IMR-90 (cell line): ENCODE results near the gene KRTAP12-3. TPM values are rescaled to one million over a fixed set of nuclear protein-coding genes. Genes with fewer than 3 reads are reported as not detected.

Experiments
- ATAC-seq: fragments of 200-7000 bp; cut with Tn5 transposase; 2 replicates; pipeline ENCODE4 v1.9.1; 2020; ENCODE audit warnings: low read depth, mild to moderate bottlenecking, moderate library complexity
- BruUV-seq: library from RNA; stranded (reverse); fragments of 400-500 nt; replicated peaks from 2 replicates; lab custom pipeline; 2021; lab: Mats Ljungman, UMichigan
- CTCF ChIA-PET: fragments of 300-600 bp; formaldehyde crosslinking; extraction: SDS; loops from one replicate; lab custom pipeline; 2021; ENCODE audit warnings: antibody characterized with exemption; lab: Yijun Ruan, JAX
- POLR2A ChIA-PET: fragments of 300-600 bp; sonication (Branson Sonifier 250); formaldehyde crosslinking; loops from one replicate; lab custom pipeline; 2022; ENCODE audit warnings: antibody characterized with exemption; ENCODE audit not compliant: unreplicated experiment; lab: Charles Lee
- DNase-seq: peaks from one replicate; pipeline ENCODE4 v3.0.0; 2013
- H2AFZ ChIP-seq: replicated peaks from 2 replicates; pipeline ENCODE3; 2013; ENCODE audit warnings: low read length, mild to moderate bottlenecking; ENCODE audit not compliant: poor library complexity
- H2AK5ac ChIP-seq: 2 replicates; pipeline ENCODE4 v1.6.1; 2013; ENCODE audit warnings: low read depth, low read length, inconsistent platforms
- H2AK9ac ChIP-seq: replicated peaks from 2 replicates; pipeline ENCODE3; 2013; ENCODE audit warnings: mild to moderate bottlenecking, low read depth, low read length, moderate library complexity; ENCODE audit not compliant: poor library complexity
- H2BK120ac ChIP-seq: 2 replicates; pipeline ENCODE4 v1.6.1; 2013; ENCODE audit warnings: low read depth, low read length, inconsistent platforms
- H2BK15ac ChIP-seq: 3 replicates; pipeline ENCODE4 v1.6.1; 2013; ENCODE audit warnings: low read depth, low read length, inconsistent platforms
- H2BK20ac ChIP-seq: 2 replicates; pipeline ENCODE4 v1.6.1; 2013; ENCODE audit warnings: low read depth, mild to moderate bottlenecking, inconsistent platforms, low read length, moderate library complexity
- H2BK5ac ChIP-seq: 2 replicates; pipeline ENCODE4 v1.6.1; 2013; ENCODE audit warnings: mild to moderate bottlenecking, low read depth, low read length, inconsistent platforms; ENCODE audit not compliant: poor library complexity, severe bottlenecking
- H3K14ac ChIP-seq: replicated peaks from 2 replicates; pipeline ENCODE4 v1.6.1; 2013; ENCODE audit warnings: low read depth, low read length, inconsistent platforms
- H3K18ac ChIP-seq: 2 replicates; pipeline ENCODE4 v1.6.1; 2013; ENCODE audit warnings: low read depth, low read length, control low read depth
- H3K23ac ChIP-seq: 2 replicates; pipeline ENCODE4 v1.6.1; 2013; ENCODE audit warnings: low read depth, low read length, inconsistent platforms
- H3K27ac ChIP-seq: 2 replicates; pipeline ENCODE4 v1.5.1; 2013; ENCODE audit warnings: mild to moderate bottlenecking, control low read depth, low read length; ENCODE audit not compliant: insufficient read depth
- H3K27me3 ChIP-seq: 2 replicates; pipeline ENCODE4 v1.6.1; 2013; ENCODE audit warnings: low read length; ENCODE audit not compliant: control insufficient read depth, insufficient read depth
- H3K36me3 ChIP-seq: 2 replicates; pipeline ENCODE4 v1.6.1; 2013; ENCODE audit warnings: low read length, mixed read lengths; ENCODE audit not compliant: control insufficient read depth, insufficient read depth
- H3K4ac ChIP-seq: 2 replicates; pipeline ENCODE4 v1.6.1; 2013; ENCODE audit warnings: low read depth, low read length, inconsistent platforms
- H3K4me1 ChIP-seq: 2 replicates; pipeline ENCODE4 v1.6.1; 2013; ENCODE audit warnings: low read length, mixed read lengths; ENCODE audit not compliant: control insufficient read depth, insufficient read depth
- H3K4me2 ChIP-seq: 2 replicates; pipeline ENCODE4 v1.6.1; 2013; ENCODE audit warnings: low read depth, mild to moderate bottlenecking, control low read depth, low read length, moderate library complexity
- H3K4me3 ChIP-seq: 2 replicates; pipeline ENCODE4 v1.5.1; 2013; ENCODE audit warnings: low read depth, mild to moderate bottlenecking, control low read depth, low read length, moderate library complexity; ENCODE audit not compliant: insufficient read depth
- H3K56ac ChIP-seq: 2 replicates; pipeline ENCODE4 v1.6.1; 2013; ENCODE audit warnings: low read length, inconsistent platforms; ENCODE audit not compliant: insufficient read depth; ENCODE audit errors: extremely low read depth
- H3K79me1 ChIP-seq, 2 experiments: 2 replicates each; pipeline ENCODE4 v1.6.1; 2013; ENCODE audit warnings: low read length in 2 of 2, inconsistent platforms in 1 of 2, low read depth in 1 of 2
- H3K9ac ChIP-seq: 2 replicates; pipeline ENCODE4 v1.6.1; 2013; ENCODE audit warnings: low read depth, low read length, control low read depth
- H3K9me1 ChIP-seq: 2 replicates; pipeline ENCODE4 v1.6.1; 2013; ENCODE audit warnings: low read length, inconsistent platforms; ENCODE audit not compliant: insufficient read depth
- H3K9me3 ChIP-seq: 2 replicates; pipeline ENCODE4 v1.6.1; 2013; ENCODE audit warnings: low read length; ENCODE audit not compliant: control insufficient read depth, insufficient read depth
- H4K20me1 ChIP-seq: 2 replicates; pipeline ENCODE4 v1.6.1; 2013; ENCODE audit warnings: low read length, inconsistent platforms; ENCODE audit not compliant: insufficient read depth
- H4K5ac ChIP-seq: 2 replicates; pipeline ENCODE4 v1.6.1; 2013; ENCODE audit warnings: mild to moderate bottlenecking, low read depth, low read length, control low read depth
- H4K8ac ChIP-seq, 2 experiments: 2 replicates each; pipeline ENCODE4 v1.6.1; 2013; ENCODE audit warnings: low read depth in 2 of 2, low read length in 2 of 2, control low read depth in 1 of 2, inconsistent platforms in 1 of 2
- H4K91ac ChIP-seq: 2 replicates; pipeline ENCODE4 v1.6.1; 2013; ENCODE audit warnings: low read depth, low read length, inconsistent platforms; ENCODE audit not compliant: insufficient read depth
- CEBPB ChIP-seq: IDR thresholded peaks from 2 replicates; pipeline ENCODE4 v1.6.1; 2012; ENCODE audit warnings: low read depth, low read length, improper control_type of control experiment
- FOS ChIP-seq: fragments of 150-350 bp; IDR thresholded peaks from 2 replicates; pipeline ENCODE4 v1.6.1; 2016; ENCODE audit warnings: low read depth, low read length
- MAFK ChIP-seq: IDR thresholded peaks from 2 replicates; pipeline ENCODE4 v1.6.1; 2012; ENCODE audit warnings: low read depth, low read length, improper control_type of control experiment
- MAZ ChIP-seq: IDR thresholded peaks from 2 replicates; pipeline ENCODE4 v1.6.1; 2012; ENCODE audit warnings: low read depth, mild to moderate bottlenecking, low read length, improper control_type of control experiment, moderate library complexity, borderline replicate concordance
- MXI1 ChIP-seq: IDR thresholded peaks from 2 replicates; pipeline ENCODE4 v1.6.1; 2012; ENCODE audit warnings: low read depth, mild to moderate bottlenecking, low read length, moderate library complexity, borderline replicate concordance
- NFE2L2 ChIP-seq: fragments of 150-350 bp; IDR thresholded peaks from 2 replicates; pipeline ENCODE4 v1.6.1; 2016; ENCODE audit warnings: low read depth, mild to moderate bottlenecking, low read length
- POLR2A ChIP-seq: IDR thresholded peaks from 2 replicates; pipeline ENCODE4 v1.6.1; 2012; ENCODE audit warnings: mild to moderate bottlenecking, low read depth, low read length
- RFX5 ChIP-seq: IDR thresholded peaks from 2 replicates; pipeline ENCODE4 v1.8.0; 2012; ENCODE audit warnings: low read depth, mild to moderate bottlenecking, low read length, moderate library complexity
- SMC3 ChIP-seq: fragments of 150-350 bp; IDR thresholded peaks from 2 replicates; pipeline ENCODE4 v1.6.1; 2016; ENCODE audit warnings: low read depth, mild to moderate bottlenecking, antibody characterized with exemption, low read length, moderate library complexity
- WGBS, 2 experiments: methylation state at CpG; one replicate each; pipeline versions ENCODE4 v1.1.5 to v1.1.7; 2013; ENCODE audit warnings: missing lambda C conversion rate in 2 of 2; ENCODE audit not compliant: insufficient read length in 1 of 2; ENCODE audit errors: extremely low coverage in 2 of 2; 5-methylcytosine and 5-hydroxymethylcytosine counted together
- dilution Hi-C: fragments of 300-500 bp; cut with HindIII; formaldehyde crosslinking; loops from one replicate; pipeline ENCODE4 v1.14.3; 2018; ENCODE audit warnings: low sequenced_read_pairs; ENCODE audit not compliant: unreplicated experiment
- in situ Hi-C: fragments of 300-500 bp; cut with MboI; formaldehyde crosslinking; loops from 3 replicates; pipeline ENCODE4 v1.14.3; 2019; ENCODE audit warnings: low sequenced_read_pairs, inconsistent platforms, mixed read lengths
- intact Hi-C: fragments of 100-400 bp; cut with micrococcal nuclease; formaldehyde crosslinking; loops from 2 replicates; pipeline ENCODE4 v1.10.0; 2022
- polyA plus RNA-seq, 3 experiments: library from polyadenylated mRNA; depleted of rRNA; stranded (reverse); fragments of >200 nt; gene quantifications; 2 replicates each; pipeline ENCODE4 v1.2.3, GENCODE V29; 2012; ENCODE audit warnings: low replicate concordance in 1 of 3
- total RNA-seq: library from RNA; depleted of rRNA; stranded (reverse); fragments of >200 nt; gene quantifications from 2 replicates; pipeline ENCODE4 v1.2.3, GENCODE V29; 2012
- TF ChIP-seq, protein P1 (sequence below): fragments of 150-350 bp; IDR thresholded peaks from 2 replicates; pipeline ENCODE4 v1.6.1; 2017; ENCODE audit warnings: mild to moderate bottlenecking, antibody characterized with exemption, low read length, low read depth
- TF ChIP-seq, protein P2 (sequence below): conservative IDR thresholded peaks from 2 replicates; pipeline ENCODE4 v1.5.1; 2012; ENCODE audit warnings: mild to moderate bottlenecking, low read depth, low read length, improper control_type of control experiment
- TF ChIP-seq, protein P3 (sequence below): fragments of 150-350 bp; IDR thresholded peaks from 2 replicates; pipeline ENCODE4 v1.6.1; 2016; ENCODE audit warnings: low read depth, mild to moderate bottlenecking, low read length, moderate library complexity, borderline replicate concordance

Gene KRTAP12-3
- total and polyA plus RNA-seq, 2 of the 4 experiments (the other 2 are of a cell fraction), result not detected

DNA sequence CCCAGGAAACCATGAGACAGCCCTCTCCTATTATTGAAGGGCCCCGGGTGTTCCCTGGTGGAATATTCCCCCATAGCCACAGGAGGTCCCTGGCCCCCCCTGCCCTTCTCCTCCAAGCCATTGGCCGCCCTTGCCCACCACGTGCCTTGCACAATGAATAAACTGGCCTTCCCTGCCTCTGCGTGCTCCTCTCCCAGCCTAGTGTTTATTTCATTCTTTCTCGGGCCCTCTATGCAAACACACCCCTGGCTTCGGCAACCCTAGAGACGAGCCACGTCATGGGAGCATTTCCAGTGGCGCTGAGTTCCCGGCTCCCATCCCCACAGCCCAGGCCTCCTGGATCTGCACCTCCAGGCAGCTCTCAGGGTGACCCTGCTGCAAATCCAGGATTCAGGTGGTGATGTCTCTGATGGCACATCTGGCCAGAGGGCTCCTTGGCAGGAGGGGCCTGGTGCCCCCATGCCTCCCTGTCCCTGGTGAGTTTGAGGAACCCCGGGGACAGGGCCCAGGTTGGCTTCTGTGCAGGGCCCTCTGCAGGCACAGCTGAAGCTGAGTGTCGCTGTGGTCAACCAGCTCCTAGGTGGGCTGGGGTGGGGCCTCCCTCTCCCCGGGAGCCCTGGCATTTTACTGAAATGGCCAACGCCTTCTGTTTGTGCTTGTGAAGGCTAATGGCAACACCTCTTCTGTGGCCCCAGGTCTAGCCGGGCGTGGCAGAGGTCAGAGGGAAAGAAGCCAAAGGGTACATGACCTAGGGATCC is 45.4 kb downstream of the KRTAP12-3 start:
- Histone ChIP-seq H3K4me3 (no peak overlapping the region), H2BK120ac (no peak overlapping the region), H3K9ac (no peak overlapping the region), H4K91ac (no peak overlapping the region), H3K14ac (no peak overlapping the region), H3K4ac (no peak overlapping the region), H3K4me1 (no peaks in the 10 kb centered on the region), H3K23ac (no peak overlapping the region), H3K56ac (no peak overlapping the region), H2AFZ (no peak overlapping the region), H3K36me3 (no peaks in the 10 kb centered on the region), H3K27me3 (peaks cover 70% of the 10 kb centered on the region), H3K9me1 (no peaks in the 10 kb centered on the region), H2AK5ac (no peak overlapping the region), H2BK20ac (no peak overlapping the region), H2BK5ac (no peak overlapping the region), H2BK15ac (no peak overlapping the region), H4K5ac (no peak overlapping the region), H3K27ac (no peak overlapping the region), H3K4me2 (no peak overlapping the region), H4K8ac (no peak overlapping the region), H3K79me1 (no peaks in the 10 kb centered on the region), H2AK9ac (peak overlapping the region; percentile 6), H4K20me1 (no peaks in the 10 kb centered on the region), H3K18ac (no peak overlapping the region), H3K9me3 (peaks cover 6% of the 10 kb centered on the region; the same call in 1 of the 2 replicates)
- no peak for TF ChIP-seq CEBPB
- no peak for TF ChIP-seq RFX5
- no peak for TF ChIP-seq MAZ
- TF ChIP-seq MAFK, result no peak
- TF ChIP-seq POLR2A, result no peak
- TF ChIP-seq, protein P1, sequence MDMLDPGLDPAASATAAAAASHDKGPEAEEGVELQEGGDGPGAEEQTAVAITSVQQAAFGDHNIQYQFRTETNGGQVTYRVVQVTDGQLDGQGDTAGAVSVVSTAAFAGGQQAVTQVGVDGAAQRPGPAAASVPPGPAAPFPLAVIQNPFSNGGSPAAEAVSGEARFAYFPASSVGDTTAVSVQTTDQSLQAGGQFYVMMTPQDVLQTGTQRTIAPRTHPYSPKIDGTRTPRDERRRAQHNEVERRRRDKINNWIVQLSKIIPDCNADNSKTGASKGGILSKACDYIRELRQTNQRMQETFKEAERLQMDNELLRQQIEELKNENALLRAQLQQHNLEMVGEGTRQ, result no peak
- no peak for TF ChIP-seq NFE2L2
- no peak for TF ChIP-seq SMC3
- TF ChIP-seq, protein P2, sequence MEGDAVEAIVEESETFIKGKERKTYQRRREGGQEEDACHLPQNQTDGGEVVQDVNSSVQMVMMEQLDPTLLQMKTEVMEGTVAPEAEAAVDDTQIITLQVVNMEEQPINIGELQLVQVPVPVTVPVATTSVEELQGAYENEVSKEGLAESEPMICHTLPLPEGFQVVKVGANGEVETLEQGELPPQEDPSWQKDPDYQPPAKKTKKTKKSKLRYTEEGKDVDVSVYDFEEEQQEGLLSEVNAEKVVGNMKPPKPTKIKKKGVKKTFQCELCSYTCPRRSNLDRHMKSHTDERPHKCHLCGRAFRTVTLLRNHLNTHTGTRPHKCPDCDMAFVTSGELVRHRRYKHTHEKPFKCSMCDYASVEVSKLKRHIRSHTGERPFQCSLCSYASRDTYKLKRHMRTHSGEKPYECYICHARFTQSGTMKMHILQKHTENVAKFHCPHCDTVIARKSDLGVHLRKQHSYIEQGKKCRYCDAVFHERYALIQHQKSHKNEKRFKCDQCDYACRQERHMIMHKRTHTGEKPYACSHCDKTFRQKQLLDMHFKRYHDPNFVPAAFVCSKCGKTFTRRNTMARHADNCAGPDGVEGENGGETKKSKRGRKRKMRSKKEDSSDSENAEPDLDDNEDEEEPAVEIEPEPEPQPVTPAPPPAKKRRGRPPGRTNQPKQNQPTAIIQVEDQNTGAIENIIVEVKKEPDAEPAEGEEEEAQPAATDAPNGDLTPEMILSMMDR, result no peak
- TF ChIP-seq MXI1, result no peak
- no peak for TF ChIP-seq FOS
- TF ChIP-seq, protein P3, sequence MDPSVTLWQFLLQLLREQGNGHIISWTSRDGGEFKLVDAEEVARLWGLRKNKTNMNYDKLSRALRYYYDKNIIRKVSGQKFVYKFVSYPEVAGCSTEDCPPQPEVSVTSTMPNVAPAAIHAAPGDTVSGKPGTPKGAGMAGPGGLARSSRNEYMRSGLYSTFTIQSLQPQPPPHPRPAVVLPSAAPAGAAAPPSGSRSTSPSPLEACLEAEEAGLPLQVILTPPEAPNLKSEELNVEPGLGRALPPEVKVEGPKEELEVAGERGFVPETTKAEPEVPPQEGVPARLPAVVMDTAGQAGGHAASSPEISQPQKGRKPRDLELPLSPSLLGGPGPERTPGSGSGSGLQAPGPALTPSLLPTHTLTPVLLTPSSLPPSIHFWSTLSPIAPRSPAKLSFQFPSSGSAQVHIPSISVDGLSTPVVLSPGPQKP, result no peak
- WGBS, 2 experiments, result 35% methylated on average over 11 of the region's 16 CpGs; no CpG with 5 or more reads in 1 of the 2 experiments
- intact Hi-C loops, result no loop called here
- dilution Hi-C loops, result no loop called here
- ChIA-PET CTCF (no interaction called here), POLR2A (no interaction called here)
- no TSS peak for BruUV-seq
- ATAC-seq, result peak; percentile 73
- in situ Hi-C loops, result no loop called here
- DNase-seq, result peak; percentile 6
